Immature natural killer cell (primary cell): ENCODE data around the gene XPO5. TPM values are rescaled to one million over a fixed set of nuclear protein-coding genes. Genes with fewer than 3 reads are reported as not detected.
"Not testable (repeated sequence)": the region's sequence is repeated elsewhere in the genome, so short reads cannot be mapped to it uniquely, and the experiment has no call there.

Source experiments
- DNase-seq, 3 donors: peaks; one replicate each; pipeline ENCODE4 v3.0.0; 2022; ENCODE audit warnings: mixed read lengths in 1 of 3
- H3K27ac Mint-ChIP-seq, 6 donors: one replicate each; pipeline ENCODE4 v1.8.0; 2020; ENCODE audit warnings: mixed read lengths in 6 of 6, mild to moderate bottlenecking in 5 of 6, inconsistent platforms in 4 of 6, moderate library complexity in 3 of 6
- H3K27me3 Mint-ChIP-seq, 3 donors: one replicate each; pipeline ENCODE4 v1.8.0; 2020 to 2021; ENCODE audit warnings: low read depth in 3 of 3, mild to moderate bottlenecking in 3 of 3, mixed read lengths in 3 of 3, moderate library complexity in 3 of 3, inconsistent platforms in 1 of 3
- H3K36me3 Mint-ChIP-seq, 3 donors: one replicate each; pipeline ENCODE4 v1.8.0; 2020; ENCODE audit warnings: mixed read lengths in 3 of 3, inconsistent platforms in 2 of 3, mild to moderate bottlenecking in 2 of 3
- H3K4me1 Mint-ChIP-seq, 2 donors: one replicate each; pipeline ENCODE4 v1.8.0; 2020; ENCODE audit warnings: inconsistent platforms in 2 of 2, mild to moderate bottlenecking in 2 of 2, mixed read lengths in 2 of 2, moderate library complexity in 1 of 2
- H3K4me3 Mint-ChIP-seq, 5 donors: one replicate each; pipeline ENCODE4 v1.8.0; 2020; ENCODE audit warnings: mild to moderate bottlenecking in 5 of 5, mixed read lengths in 5 of 5, inconsistent platforms in 3 of 5, moderate library complexity in 3 of 5
- H3K9me3 Mint-ChIP-seq, 6 donors: one replicate each; pipeline ENCODE4 v1.8.0; 2020; ENCODE audit warnings: mild to moderate bottlenecking in 6 of 6, mixed read lengths in 6 of 6, inconsistent platforms in 4 of 6, moderate library complexity in 3 of 6
- polyA plus RNA-seq, 3 donors: library from polyadenylated mRNA; unstranded; fragments of 300-500 nt; fragmentation: Illumina TruSeq; gene quantifications; one replicate each; pipeline ENCODE4 v1.2.3, GENCODE V29; 2021

XPO5 gene
- polyA plus RNA-seq, 3 donors from 2014 or later: 5.4 to 14.1 (median 9.1) TPM

GRCh38 chr6:43570876-43571441 is 4.9 kb downstream of the XPO5 start:
- H3K36me3 Mint-ChIP-seq: peaks cover 20 to 27% (median 21%) of the 10 kb centered on the region in 3 donors
- H3K27ac Mint-ChIP-seq: peak overlapping the region in 1 of 6 donors; percentile 61
- H3K9me3 Mint-ChIP-seq: no peaks in the 10 kb centered on the region
- no peak overlapping the region for H3K4me3 Mint-ChIP-seq
- peaks cover 0 to 6% (median 0%) of the 10 kb centered on the region in 3 donors for H3K27me3 Mint-ChIP-seq
- no peak for DNase-seq
- peaks cover 8 to 13% of the 10 kb centered on the region in 2 donors for H3K4me1 Mint-ChIP-seq

GRCh38 chr6:43559328-43559727 is 16.5 kb downstream of the XPO5 start:
- Mint-ChIP-seq H3K36me3 (peaks cover 26 to 43% (median 32%) of the 10 kb centered on the region in 3 donors), H3K4me3 (no peak overlapping the region), H3K27ac (no peak overlapping the region), H3K9me3 (no peaks in the 10 kb centered on the region), H3K4me1 (no peaks in the 10 kb centered on the region), H3K27me3 (no peaks in the 10 kb centered on the region)
- DNase-seq: no peak

DNA sequence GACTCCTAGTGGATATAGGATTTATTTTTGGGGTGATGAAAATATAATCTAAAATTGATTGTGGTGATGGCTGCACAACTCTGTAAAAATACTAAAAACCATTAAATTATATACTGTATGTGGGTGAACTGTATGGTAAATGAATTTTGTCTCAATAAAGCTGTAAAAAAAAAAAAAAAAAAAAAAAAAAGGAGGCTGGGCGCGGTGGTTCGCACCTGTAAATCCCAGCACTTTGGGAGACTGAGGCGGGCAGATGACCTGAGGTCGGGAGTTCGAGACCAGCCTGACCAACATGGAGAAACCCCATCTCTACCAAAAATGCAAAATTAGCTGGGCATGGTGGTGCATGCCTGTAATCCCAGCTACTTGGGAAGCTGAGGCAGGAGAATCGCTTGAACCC is 18.2 kb downstream of the XPO5 start:
- H3K27ac Mint-ChIP-seq: peak overlapping the region in 1 of 6 donors; percentile 6
- H3K36me3 Mint-ChIP-seq: peaks cover 34 to 47% (median 43%) of the 10 kb centered on the region in 3 donors
- H3K4me3 Mint-ChIP-seq, DNase-seq, H3K4me1 Mint-ChIP-seq, H3K9me3 Mint-ChIP-seq, H3K27me3 Mint-ChIP-seq: not testable (repeated sequence)

DNA sequence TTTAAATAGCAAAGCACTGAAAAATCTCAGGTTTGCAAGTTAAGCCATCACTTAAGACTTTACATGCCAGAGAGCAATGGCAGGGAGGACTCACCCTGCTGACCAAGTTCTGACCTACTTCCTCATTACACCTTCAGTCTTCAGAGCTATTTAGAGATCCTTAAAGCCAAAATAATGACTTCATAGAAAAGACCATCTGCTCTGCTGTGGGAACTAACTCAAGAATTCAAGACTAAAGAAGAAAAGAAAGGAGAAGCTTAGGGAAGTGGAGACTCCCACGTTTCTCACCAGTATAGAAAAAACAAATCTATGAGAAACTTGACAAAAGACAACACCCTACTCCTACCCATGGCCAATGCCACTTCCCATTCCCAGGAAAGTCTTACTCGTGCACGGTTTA is 28.6 kb downstream of the XPO5 start:
- no peak for DNase-seq
- Mint-ChIP-seq H3K4me1 (peaks cover 15 to 19% of the 10 kb centered on the region in 2 donors), H3K9me3 (no peaks in the 10 kb centered on the region), H3K36me3 (peaks cover 43 to 58% (median 49%) of the 10 kb centered on the region in 3 donors), H3K27ac (no peak overlapping the region), H3K4me3 (no peak overlapping the region), H3K27me3 (no peaks in the 10 kb centered on the region)

DNA sequence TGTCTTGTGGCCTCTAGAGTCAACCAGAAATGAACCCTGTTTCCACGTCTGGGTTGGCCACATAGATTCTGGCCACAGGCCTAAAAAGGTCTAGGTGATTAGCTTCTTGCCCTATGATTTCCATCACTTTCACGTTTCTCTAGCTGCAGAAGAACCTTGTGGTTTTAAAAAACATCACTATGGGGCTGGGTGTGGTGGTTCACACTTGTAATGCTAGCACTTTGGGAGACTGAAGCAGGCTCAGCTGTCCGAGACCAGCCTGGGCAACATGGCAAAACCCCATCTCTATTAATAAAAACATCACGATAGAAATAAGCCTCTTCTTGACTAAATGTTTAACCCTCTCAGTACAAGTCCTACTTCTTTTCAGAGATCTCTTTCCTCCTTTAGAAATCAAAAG is 31.4 kb downstream of the XPO5 start:
- peak; percentile 53 to 58 (median 57) for DNase-seq
- Mint-ChIP-seq H3K36me3 (peaks cover 36 to 54% (median 39%) of the 10 kb centered on the region in 3 donors), H3K27me3 (no peaks in the 10 kb centered on the region), H3K4me1 (peaks cover 15 to 19% of the 10 kb centered on the region in 2 donors), H3K27ac (peak overlapping the region; percentile 19 to 86 (median 77)), H3K9me3 (no peaks in the 10 kb centered on the region), H3K4me3 (peak overlapping the region; percentile 5 to 73 (median 55))

- peaks cover 15 to 19% of the 10 kb centered on the region in 2 donors for H3K4me1 Mint-ChIP-seq
- peaks cover 21 to 44% (median 25%) of the 10 kb centered on the region in 3 donors for H3K36me3 Mint-ChIP-seq
- H3K9me3 Mint-ChIP-seq: no peaks in the 10 kb centered on the region
- DNase-seq: no peak
- no peaks in the 10 kb centered on the region for H3K27me3 Mint-ChIP-seq
- no peak overlapping the region for H3K4me3 Mint-ChIP-seq
- H3K27ac Mint-ChIP-seq: no peak overlapping the region
These were observed 33.9 kb downstream of the XPO5 start for GRCh38 chr6:43541774-43542471.

GRCh38 chr6:43540507-43540906 is 35.3 kb downstream of the XPO5 start:
- DNase-seq: no peak
- no peaks in the 10 kb centered on the region for H3K27me3 Mint-ChIP-seq
- peaks cover 13 to 33% (median 17%) of the 10 kb centered on the region in 3 donors for H3K36me3 Mint-ChIP-seq
- peaks cover 14 to 19% of the 10 kb centered on the region in 2 donors for H3K4me1 Mint-ChIP-seq
- H3K4me3 Mint-ChIP-seq: no peak overlapping the region
- H3K9me3 Mint-ChIP-seq: no peaks in the 10 kb centered on the region
- no peak overlapping the region for H3K27ac Mint-ChIP-seq

DNA sequence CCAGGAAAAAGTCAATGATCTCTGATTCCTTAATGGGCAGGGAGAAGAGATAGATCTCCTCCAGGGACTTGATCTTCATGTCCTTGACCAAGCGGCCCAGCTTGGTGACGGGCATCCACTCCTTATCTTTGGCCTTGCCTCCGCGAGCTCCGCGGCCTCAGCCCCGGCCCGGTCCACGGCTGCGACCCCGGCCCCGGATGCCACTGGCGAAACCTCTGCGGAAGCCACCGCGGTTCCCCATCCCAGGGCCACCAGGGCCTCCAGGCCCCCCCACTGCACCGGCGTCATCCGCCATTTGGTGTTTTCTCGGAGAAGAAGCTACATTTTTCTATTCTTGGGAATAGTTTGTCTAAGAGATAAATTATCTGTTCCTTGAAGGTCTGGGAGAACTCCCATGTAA is 36.4 kb downstream of the XPO5 start:
- not testable (repeated sequence) for H3K4me3 Mint-ChIP-seq, H3K4me1 Mint-ChIP-seq, DNase-seq, H3K27ac Mint-ChIP-seq, H3K27me3 Mint-ChIP-seq, H3K9me3 Mint-ChIP-seq
- peaks cover 13 to 33% (median 17%) of the 10 kb centered on the region in 3 donors for H3K36me3 Mint-ChIP-seq

GRCh38 chr6:43538986-43539385 is 36.9 kb downstream of the XPO5 start:
- H3K27me3 Mint-ChIP-seq, H3K4me1 Mint-ChIP-seq, DNase-seq, H3K4me3 Mint-ChIP-seq, H3K9me3 Mint-ChIP-seq, H3K27ac Mint-ChIP-seq: not testable (repeated sequence)
- peaks cover 13 to 33% (median 17%) of the 10 kb centered on the region in 3 donors for H3K36me3 Mint-ChIP-seq

- no peak for DNase-seq
- peaks cover 21 to 42% (median 24%) of the 10 kb centered on the region in 3 donors for H3K36me3 Mint-ChIP-seq
- H3K4me3 Mint-ChIP-seq: no peak overlapping the region
- no peaks in the 10 kb centered on the region for H3K27me3 Mint-ChIP-seq
- no peak overlapping the region for H3K27ac Mint-ChIP-seq
- no peaks in the 10 kb centered on the region for H3K4me1 Mint-ChIP-seq
- H3K9me3 Mint-ChIP-seq: no peaks in the 10 kb centered on the region
These were observed 43.6 kb downstream of the XPO5 start for GRCh38 chr6:43532201-43532600.

DNA sequence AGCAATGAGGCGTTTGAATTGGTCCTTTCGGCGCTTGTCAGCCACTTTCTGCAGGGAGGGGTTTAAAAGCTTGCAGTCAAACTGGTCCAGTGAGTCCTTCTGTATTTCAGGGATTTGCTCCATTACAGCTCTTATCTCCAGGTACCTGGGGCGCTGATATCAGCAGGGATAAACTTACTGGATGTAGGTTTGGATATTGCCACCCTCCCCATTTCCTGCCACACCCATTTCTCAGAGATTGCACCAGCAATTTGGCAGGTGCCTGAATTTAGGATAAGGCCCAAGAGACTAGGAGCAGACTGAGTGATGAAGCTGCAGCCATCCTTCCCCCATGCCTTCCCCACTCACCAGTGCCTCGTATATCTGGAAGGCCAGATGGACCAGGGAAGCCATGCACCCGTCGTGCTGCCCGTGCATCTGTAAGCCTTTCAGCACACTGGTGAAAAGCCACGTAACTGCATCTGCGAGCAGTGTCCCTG is 51.3 kb downstream of the XPO5 start:
- Mint-ChIP-seq H3K36me3 (peaks cover 16 to 65% (median 21%) of the 10 kb centered on the region in 3 donors), H3K27ac (peak overlapping the region in 1 of 6 donors; percentile 40), H3K9me3 (no peaks in the 10 kb centered on the region), H3K27me3 (no peaks in the 10 kb centered on the region), H3K4me3 (no peak overlapping the region), H3K4me1 (no peaks in the 10 kb centered on the region)
- no peak for DNase-seq

GRCh38 chr6:43523284-43523683 is 52.6 kb downstream of the XPO5 start:
- peaks cover 16 to 58% (median 21%) of the 10 kb centered on the region in 3 donors for H3K36me3 Mint-ChIP-seq

GRCh38 chr6:43522547-43523261 is 53.1 kb downstream of the XPO5 start:
- no peak overlapping the region for H3K27ac Mint-ChIP-seq
- no peaks in the 10 kb centered on the region for H3K27me3 Mint-ChIP-seq
- H3K36me3 Mint-ChIP-seq: peaks cover 11 to 54% (median 21%) of the 10 kb centered on the region in 3 donors
- no peaks in the 10 kb centered on the region for H3K4me1 Mint-ChIP-seq
- DNase-seq: no peak
- H3K9me3 Mint-ChIP-seq: no peaks in the 10 kb centered on the region
- no peak overlapping the region for H3K4me3 Mint-ChIP-seq

More at GRCh38 chr6:43523284-43523683, 52.6 kb downstream of the XPO5 start:
- Mint-ChIP-seq H3K4me3 (no peak overlapping the region), H3K9me3 (no peaks in the 10 kb centered on the region), H3K4me1 (no peaks in the 10 kb centered on the region), H3K27ac (no peak overlapping the region), H3K27me3 (no peaks in the 10 kb centered on the region)
- no peak for DNase-seq

DNA sequence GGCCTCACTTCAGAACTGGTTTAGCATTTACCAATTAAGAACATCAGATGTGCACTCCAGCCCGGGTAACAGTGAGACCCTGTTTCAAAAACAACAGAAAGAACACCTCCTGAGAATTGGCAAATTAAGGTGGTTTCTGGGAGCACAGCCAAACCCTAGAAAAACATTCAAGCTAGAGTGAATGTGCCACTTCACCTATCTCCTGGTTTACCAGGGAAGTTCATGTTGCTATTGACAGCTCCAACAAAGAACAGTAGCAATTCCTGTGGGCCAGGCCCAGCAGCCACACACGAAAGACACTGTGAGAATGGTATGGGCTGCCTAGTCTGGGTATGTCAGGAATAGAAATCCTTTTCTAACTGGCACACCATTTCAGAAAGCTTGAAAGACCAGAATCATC is 54.0 kb downstream of the XPO5 start:
- H3K4me3 Mint-ChIP-seq: no peak overlapping the region
- no peaks in the 10 kb centered on the region for H3K9me3 Mint-ChIP-seq
- H3K4me1 Mint-ChIP-seq: no peaks in the 10 kb centered on the region
- H3K27ac Mint-ChIP-seq: no peak overlapping the region
- no peak for DNase-seq
- H3K27me3 Mint-ChIP-seq: no peaks in the 10 kb centered on the region
- H3K36me3 Mint-ChIP-seq: peaks cover 8 to 47% (median 21%) of the 10 kb centered on the region in 3 donors
